Prostate gland (tissue), 2 donors: ENCODE data around the gene ARPC1A. TPM values are rescaled to one million over a fixed set of nuclear protein-coding genes. Genes with fewer than 3 reads are reported as not detected.
A peak's percentile ranks its signal among the peaks of the same experiment; 100 is the strongest.
"Not testable (repeated sequence)": the region's sequence is repeated elsewhere in the genome, so short reads cannot be mapped to it uniquely, and the experiment has no call there.

Experiments used
- DNase-seq: peaks from one replicate; pipeline ENCODE4 v3.0.0-alpha.2; 2019; ENCODE audit warnings: low spot score
- H3K27ac ChIP-seq, 2 donors: fragments of 200-600 bp; sonication (generic); 2 replicates each; pipeline ENCODE4 v1.5.1; 2017 to 2019
- H3K27me3 ChIP-seq: fragments of 200-600 bp; sonication (generic); replicated peaks from 2 replicates; pipeline ENCODE4 v1.5.1; 2019; ENCODE audit not compliant: insufficient read depth
- H3K36me3 ChIP-seq, 2 donors: fragments of 200-600 bp; sonication (generic); 1 replicate in 1 of 2; 2 replicates in 1 of 2; pipeline versions ENCODE4 v1.5.1 to v1.8.1; 2017 to 2019
- H3K4me1 ChIP-seq: fragments of 200-600 bp; sonication (generic); replicated peaks from 2 replicates; pipeline ENCODE4 v1.5.1; 2019
- H3K4me3 ChIP-seq, 2 donors: fragments of 200-600 bp; sonication (generic); 2 replicates each; pipeline ENCODE4 v1.5.1; 2017 to 2019
- H3K9me3 ChIP-seq: fragments of 200-600 bp; sonication (generic); 2 replicates; pipeline ENCODE4 v1.5.1; 2017
- POLR2A ChIP-seq: fragments of 450-650 bp; IDR thresholded peaks from one replicate; pipeline ENCODE4 v1.6.1; 2016; ENCODE audit warnings: antibody characterized with exemption, mild to moderate bottlenecking
- POLR2AphosphoS5 ChIP-seq: sonication (generic); formaldehyde crosslinking; IDR thresholded peaks from one replicate; pipeline ENCODE4 v1.6.1; 2017; ENCODE audit warnings: antibody characterized with exemption
- WGBS: methylation state at CpG from one replicate; pipeline ENCODE4 v1.1.5; 2018; 5-methylcytosine and 5-hydroxymethylcytosine counted together
- intact Hi-C: fragments of 100-400 bp; cut with DNase I; formaldehyde crosslinking; loops from one replicate; pipeline ENCODE4 v1.14.2; 2022
- total RNA-seq, 2 donors: library from RNA; depleted of rRNA; stranded (reverse); fragments of >200 nt; gene quantifications; one replicate each; pipeline ENCODE4 v1.1.0, GENCODE V29; 2016
- TF ChIP-seq, protein P1 (sequence below), 4 experiments: fragments of 200-600 bp in 2 of 4; fragments of 450-650 bp in 2 of 4; sonication (generic) in 2 of 4; IDR thresholded peaks; 1 replicate in 3 of 4; 2 replicates in 1 of 4; pipeline ENCODE4 v1.5.1; 2016 to 2019; ENCODE audit warnings: antibody characterized with exemption in 4 of 4, mild to moderate bottlenecking in 2 of 4, moderate library complexity in 2 of 4

Gene ARPC1A
- total RNA-seq: 100 to 1,000 TPM; 119 to 136 TPM

DNA sequence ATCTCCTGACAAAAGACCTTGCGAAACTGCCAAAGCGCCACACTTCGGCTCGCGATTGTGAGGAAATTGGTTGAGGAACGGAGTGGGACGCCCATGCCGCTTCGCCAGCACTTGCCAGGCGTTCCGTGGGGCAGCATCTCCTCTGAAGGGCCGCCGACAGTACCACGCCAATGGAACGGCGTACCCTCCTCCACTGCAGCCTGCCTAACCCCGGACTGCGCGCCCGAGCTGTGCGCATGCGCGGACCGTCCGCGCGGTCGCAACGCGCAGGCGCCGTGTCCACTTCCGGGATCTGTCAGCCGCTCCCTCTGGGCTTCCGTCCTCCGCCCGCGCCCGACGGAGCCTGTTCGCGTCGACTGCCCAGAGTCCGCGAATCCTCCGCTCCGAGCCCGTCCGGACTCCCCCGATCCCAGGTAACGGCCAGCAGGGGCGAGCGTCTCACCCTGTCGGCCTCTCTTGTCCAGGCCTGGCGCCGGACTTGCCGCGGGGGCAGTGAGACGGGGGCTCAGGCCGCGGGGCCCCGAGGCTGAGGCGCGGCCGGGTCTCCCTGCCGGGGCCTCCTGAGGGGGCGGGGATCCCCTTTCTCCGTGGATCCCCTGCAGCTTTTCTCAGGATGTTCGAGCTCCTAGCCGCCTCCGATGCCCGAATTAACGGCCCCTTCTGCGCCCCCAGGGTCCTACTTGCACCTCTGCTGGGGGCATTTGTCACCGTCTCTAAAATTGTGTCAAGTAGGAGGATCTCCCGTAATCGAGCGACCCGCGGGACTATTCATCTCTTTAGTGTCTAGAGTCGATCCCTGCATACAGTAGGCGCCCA lies at the start of gene ARPC1A:
ARPC1A (plus strand) TSS at position 307 of the 816 bp plus-strand sequence. CDS start 7,456 bp downstream, outside the sequence.
- Histone ChIP-seq H3K4me3 (peak within 1 kb of the TSS; percentile 90 to 94), H3K36me3 (no peaks in the 10 kb centered on the region), H3K27me3 (no peaks in the 10 kb centered on the region), H3K27ac (peak within 1 kb of the TSS; percentile 82), H3K9me3 (no peaks in the 10 kb centered on the region), H3K4me1 (peaks cover 10% of the 10 kb centered on the region)
- TF ChIP-seq POLR2A: peak; percentile 84
- peak; percentile 99 for TF ChIP-seq POLR2AphosphoS5
- TF ChIP-seq, protein P1, sequence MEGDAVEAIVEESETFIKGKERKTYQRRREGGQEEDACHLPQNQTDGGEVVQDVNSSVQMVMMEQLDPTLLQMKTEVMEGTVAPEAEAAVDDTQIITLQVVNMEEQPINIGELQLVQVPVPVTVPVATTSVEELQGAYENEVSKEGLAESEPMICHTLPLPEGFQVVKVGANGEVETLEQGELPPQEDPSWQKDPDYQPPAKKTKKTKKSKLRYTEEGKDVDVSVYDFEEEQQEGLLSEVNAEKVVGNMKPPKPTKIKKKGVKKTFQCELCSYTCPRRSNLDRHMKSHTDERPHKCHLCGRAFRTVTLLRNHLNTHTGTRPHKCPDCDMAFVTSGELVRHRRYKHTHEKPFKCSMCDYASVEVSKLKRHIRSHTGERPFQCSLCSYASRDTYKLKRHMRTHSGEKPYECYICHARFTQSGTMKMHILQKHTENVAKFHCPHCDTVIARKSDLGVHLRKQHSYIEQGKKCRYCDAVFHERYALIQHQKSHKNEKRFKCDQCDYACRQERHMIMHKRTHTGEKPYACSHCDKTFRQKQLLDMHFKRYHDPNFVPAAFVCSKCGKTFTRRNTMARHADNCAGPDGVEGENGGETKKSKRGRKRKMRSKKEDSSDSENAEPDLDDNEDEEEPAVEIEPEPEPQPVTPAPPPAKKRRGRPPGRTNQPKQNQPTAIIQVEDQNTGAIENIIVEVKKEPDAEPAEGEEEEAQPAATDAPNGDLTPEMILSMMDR (IDR thresholded peaks at IDR 0.05): peak in 2 of 4 experiments; percentile 19 to 51
- intact Hi-C loops: loop anchor here (10.0 kb wide), 1 partner anchor 69 kb away; no protein-coding TSS in a partner anchor
- under 1% methylated on average over 67 of the region's 82 CpGs for WGBS
- DNase-seq: peak; percentile 81

DNA sequence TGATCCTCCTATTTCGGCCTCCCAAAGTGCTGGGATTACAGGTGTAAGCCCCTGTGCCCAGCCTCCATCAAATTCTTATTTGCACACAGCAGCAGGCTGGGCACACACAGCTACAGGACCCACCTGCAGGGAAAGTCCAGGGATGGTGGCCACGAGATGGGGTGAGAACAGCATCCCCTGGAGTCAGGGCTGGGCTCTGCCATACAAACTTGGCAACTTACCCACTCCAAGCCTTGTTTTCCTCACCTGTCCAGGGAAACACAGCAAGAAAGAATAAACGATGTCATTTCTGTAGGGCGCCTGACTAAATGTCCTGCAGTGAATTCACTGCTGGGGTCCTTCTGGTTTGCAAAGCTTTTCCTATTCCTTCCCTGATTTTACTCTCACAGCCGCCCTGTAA lies 47.5 kb upstream of the ARPC1A start:
- no peak overlapping the region for H3K4me3 ChIP-seq
- 91% methylated on average over 5 of the region's 5 CpGs for WGBS
- H3K27me3 ChIP-seq: no peaks in the 10 kb centered on the region
- H3K9me3 ChIP-seq: no peaks in the 10 kb centered on the region
- TF ChIP-seq POLR2A (no peak), POLR2AphosphoS5 (no peak)
- TF ChIP-seq, protein P1 (IDR thresholded peaks at IDR 0.05): no peak
- intact Hi-C loops: no loop called here
- no peaks in the 10 kb centered on the region for H3K36me3 ChIP-seq
- DNase-seq: no peak
- no peaks in the 10 kb centered on the region for H3K4me1 ChIP-seq
- H3K27ac ChIP-seq: no peak overlapping the region

GRCh38 chr7:99284165-99284564 lies 41.5 kb upstream of the ARPC1A start:
- intact Hi-C loops, H3K4me3 ChIP-seq, H3K36me3 ChIP-seq, DNase-seq, H3K27me3 ChIP-seq, H3K27ac ChIP-seq, H3K9me3 ChIP-seq, H3K4me1 ChIP-seq: not testable (repeated sequence)
- WGBS: 94% methylated on average over 4 of the region's 4 CpGs

GRCh38 chr7:99287779-99288534 lies 37.7 kb upstream of the ARPC1A start:
- H3K4me1 ChIP-seq: no peaks in the 10 kb centered on the region
- H3K27ac ChIP-seq: no peak overlapping the region
- no peaks in the 10 kb centered on the region for H3K9me3 ChIP-seq
- no peak for TF ChIP-seq POLR2AphosphoS5
- TF ChIP-seq, protein P1 (IDR thresholded peaks at IDR 0.05): no peak
- TF ChIP-seq POLR2A: no peak
- H3K4me3 ChIP-seq: no peak overlapping the region
- H3K27me3 ChIP-seq: no peaks in the 10 kb centered on the region
- intact Hi-C loops: no loop called here
- H3K36me3 ChIP-seq: no peaks in the 10 kb centered on the region
- DNase-seq: no peak
- WGBS: 97% methylated on average over 23 of the region's 23 CpGs

- Histone ChIP-seq H3K27ac (no peak overlapping the region), H3K4me1 (no peaks in the 10 kb centered on the region), H3K9me3 (no peaks in the 10 kb centered on the region), H3K27me3 (no peaks in the 10 kb centered on the region), H3K4me3 (no peak overlapping the region), H3K36me3 (no peaks in the 10 kb centered on the region)
- intact Hi-C loops: no loop called here
- no peak for DNase-seq
- WGBS: 73% methylated on average over 9 of the region's 9 CpGs
- TF ChIP-seq, protein P1 (IDR thresholded peaks at IDR 0.05): no peak
- TF ChIP-seq POLR2A (no peak), POLR2AphosphoS5 (no peak)
These were observed 36.5 kb upstream of the ARPC1A start for GRCh38 chr7:99289185-99289584.

DNA sequence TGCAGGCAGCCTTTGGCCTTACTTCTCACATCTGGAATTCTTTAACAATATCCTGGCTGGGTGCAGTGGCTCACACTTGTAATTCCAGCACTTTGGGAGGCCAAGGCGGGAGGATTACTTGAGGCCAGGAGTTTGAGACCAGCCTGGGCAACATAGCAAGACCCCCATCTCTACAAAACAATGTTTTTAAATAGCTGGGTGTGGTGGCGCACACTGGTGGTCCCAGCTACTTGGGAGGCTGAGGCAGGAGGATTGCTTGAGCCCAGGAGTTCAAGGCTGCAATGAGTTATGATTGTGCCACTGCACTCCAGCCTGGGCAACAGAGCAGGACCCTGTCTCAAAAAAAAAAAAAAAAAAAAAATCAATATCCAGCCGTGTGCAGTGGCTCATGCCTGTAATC lies 35.5 kb upstream of the ARPC1A start:
- H3K9me3 ChIP-seq, H3K27me3 ChIP-seq, H3K4me3 ChIP-seq, DNase-seq, intact Hi-C loops, H3K36me3 ChIP-seq, H3K27ac ChIP-seq, H3K4me1 ChIP-seq: not testable (repeated sequence)
- WGBS: 92% methylated on average over 3 of the region's 3 CpGs
